OCI-LY1 (cell line): Measurements from ENCODE around the gene TNNT1.

Experiments
- EZH2 ChIP-seq: fragments of 200-600 bp; sonication (generic), shearing (Covaris generic); IDR thresholded peaks from 2 replicates; pipeline ENCODE4 v1.8.0; 2017; ENCODE audit warnings: borderline replicate concordance, mixed run types, mild to moderate bottlenecking, antibody characterized with exemption, low read length, moderate library complexity, mixed read lengths
- TF ChIP-seq, protein P1 (sequence below): fragments of 200-600 bp; sonication (generic), shearing (Covaris generic); IDR thresholded peaks from 2 replicates; pipeline ENCODE4 v1.5.1; 2017; ENCODE audit warnings: mild to moderate bottlenecking, antibody characterized with exemption, low read length, moderate library complexity, mixed read lengths

DNA sequence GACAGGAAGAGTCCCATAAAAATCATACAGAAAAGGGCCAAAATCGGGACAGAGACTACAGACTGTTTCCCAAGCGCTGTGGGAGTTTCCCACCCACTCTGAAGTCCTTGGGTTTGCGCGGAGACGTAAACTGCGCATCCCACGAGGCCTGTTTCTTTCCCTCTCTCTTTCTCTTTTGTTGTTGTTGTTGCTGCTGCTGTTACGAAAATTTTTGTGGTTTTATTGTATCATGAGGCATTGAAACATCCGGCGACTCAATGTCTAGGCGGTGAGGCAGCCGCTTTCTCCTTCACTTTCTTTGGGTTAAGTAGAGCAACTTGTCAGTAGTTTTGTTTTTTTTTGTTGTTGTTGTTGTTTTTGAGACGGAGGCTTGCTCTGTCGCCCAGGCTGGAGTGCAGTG lies 30.0 kb downstream of the TNNT1 start:
- TF ChIP-seq, protein P1, sequence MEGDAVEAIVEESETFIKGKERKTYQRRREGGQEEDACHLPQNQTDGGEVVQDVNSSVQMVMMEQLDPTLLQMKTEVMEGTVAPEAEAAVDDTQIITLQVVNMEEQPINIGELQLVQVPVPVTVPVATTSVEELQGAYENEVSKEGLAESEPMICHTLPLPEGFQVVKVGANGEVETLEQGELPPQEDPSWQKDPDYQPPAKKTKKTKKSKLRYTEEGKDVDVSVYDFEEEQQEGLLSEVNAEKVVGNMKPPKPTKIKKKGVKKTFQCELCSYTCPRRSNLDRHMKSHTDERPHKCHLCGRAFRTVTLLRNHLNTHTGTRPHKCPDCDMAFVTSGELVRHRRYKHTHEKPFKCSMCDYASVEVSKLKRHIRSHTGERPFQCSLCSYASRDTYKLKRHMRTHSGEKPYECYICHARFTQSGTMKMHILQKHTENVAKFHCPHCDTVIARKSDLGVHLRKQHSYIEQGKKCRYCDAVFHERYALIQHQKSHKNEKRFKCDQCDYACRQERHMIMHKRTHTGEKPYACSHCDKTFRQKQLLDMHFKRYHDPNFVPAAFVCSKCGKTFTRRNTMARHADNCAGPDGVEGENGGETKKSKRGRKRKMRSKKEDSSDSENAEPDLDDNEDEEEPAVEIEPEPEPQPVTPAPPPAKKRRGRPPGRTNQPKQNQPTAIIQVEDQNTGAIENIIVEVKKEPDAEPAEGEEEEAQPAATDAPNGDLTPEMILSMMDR: no peak
- TF ChIP-seq EZH2: no peak
